NCI-H774 (cell line): ENCODE data around the gene PPP1R12B.
A peak's percentile ranks its signal among the peaks of the same experiment; 100 is the strongest.

Experiments used
- DNase-seq: peaks from one replicate; lab custom pipeline; 2025; lab: John Stamatoyannopoulos, UW

PPP1R12B gene, protein sequence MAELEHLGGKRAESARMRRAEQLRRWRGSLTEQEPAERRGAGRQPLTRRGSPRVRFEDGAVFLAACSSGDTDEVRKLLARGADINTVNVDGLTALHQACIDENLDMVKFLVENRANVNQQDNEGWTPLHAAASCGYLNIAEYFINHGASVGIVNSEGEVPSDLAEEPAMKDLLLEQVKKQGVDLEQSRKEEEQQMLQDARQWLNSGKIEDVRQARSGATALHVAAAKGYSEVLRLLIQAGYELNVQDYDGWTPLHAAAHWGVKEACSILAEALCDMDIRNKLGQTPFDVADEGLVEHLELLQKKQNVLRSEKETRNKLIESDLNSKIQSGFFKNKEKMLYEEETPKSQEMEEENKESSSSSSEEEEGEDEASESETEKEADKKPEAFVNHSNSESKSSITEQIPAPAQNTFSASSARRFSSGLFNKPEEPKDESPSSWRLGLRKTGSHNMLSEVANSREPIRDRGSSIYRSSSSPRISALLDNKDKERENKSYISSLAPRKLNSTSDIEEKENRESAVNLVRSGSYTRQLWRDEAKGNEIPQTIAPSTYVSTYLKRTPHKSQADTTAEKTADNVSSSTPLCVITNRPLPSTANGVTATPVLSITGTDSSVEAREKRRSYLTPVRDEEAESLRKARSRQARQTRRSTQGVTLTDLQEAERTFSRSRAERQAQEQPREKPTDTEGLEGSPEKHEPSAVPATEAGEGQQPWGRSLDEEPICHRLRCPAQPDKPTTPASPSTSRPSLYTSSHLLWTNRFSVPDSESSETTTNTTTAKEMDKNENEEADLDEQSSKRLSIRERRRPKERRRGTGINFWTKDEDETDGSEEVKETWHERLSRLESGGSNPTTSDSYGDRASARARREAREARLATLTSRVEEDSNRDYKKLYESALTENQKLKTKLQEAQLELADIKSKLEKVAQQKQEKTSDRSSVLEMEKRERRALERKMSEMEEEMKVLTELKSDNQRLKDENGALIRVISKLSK

GRCh38 chr1:202348509-202349205 is at the start of gene PPP1R12B:
Gene PPP1R12B, plus strand, starts transcription at chr1:202348699. Its CDS starts 153 bp downstream, at chr1:202348852.
- peak; percentile 99 for DNase-seq

DNA sequence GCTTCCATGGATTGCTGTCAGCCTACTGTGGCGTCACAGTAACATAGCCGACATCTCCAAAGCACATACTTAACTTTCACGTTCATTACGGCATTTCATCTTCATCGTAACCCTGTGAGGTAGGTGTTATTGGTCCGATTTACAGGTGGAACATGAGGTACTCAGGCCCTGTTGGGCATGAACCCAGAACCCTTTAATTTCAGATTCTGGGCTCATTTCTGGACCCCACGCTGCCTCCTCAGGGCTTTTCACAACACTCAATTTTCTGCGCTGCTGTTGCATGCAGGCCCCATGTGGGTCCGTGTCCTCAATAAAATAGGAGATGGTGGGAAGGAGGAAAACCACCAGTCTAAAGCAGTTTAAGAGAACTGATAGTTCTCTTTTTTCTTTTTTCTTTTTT is 46.3 kb upstream of the PPP1R12B start:
- DNase-seq = no peak

DNA sequence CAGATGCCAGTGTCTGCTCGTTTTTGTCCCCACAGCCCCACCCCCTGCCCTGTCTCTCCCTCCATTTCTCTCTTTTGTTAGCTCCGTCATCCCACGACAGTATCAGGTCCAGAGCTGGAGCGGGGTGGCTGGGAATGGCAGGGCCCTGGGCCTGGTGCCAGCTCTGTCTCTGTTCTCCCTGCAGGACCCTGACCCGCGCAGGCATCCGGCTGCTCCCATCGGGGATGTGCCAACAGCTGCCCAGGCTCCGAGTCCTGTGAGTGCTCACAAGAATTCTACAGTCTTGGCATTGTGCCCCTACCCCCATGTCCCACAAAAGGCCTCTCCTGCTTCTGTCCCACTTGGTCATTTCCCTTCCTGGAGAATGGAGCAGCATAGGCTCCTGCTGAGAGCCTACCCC is 44.1 kb upstream of the PPP1R12B start:
- no peak for DNase-seq

GRCh38 chr1:202305168-202305567 is 43.3 kb upstream of the PPP1R12B start:
- no peak for DNase-seq

- no peak for DNase-seq
These were observed 41.8 kb upstream of the PPP1R12B start for GRCh38 chr1:202306535-202307345.

DNA sequence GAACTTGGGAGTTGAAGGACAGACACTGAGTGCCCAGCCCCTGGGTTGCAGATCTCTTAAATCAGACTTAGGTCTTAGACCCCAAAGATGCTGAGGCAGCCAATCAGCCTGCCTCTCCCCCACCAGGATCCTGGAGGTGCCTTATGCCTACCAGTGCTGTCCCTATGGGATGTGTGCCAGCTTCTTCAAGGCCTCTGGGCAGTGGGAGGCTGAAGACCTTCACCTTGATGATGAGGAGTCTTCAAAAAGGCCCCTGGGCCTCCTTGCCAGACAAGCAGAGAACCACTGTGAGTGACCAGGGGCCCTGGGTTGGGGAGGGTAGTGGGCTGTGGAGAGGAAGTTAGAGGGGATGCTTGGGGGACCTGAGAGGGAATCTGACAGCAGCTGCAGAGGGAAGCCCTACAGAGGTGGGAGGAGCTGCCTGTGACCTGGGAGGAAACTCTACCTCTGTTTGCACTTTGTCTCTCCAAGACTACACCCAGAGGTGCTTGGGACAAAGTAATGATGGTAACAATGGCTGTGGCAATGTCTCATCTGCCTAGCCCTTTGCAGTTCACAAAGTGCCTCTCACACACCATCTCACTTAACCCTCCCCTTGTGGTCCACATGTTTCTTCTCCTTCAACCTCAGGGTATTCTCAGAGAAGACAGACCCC is 38.3 kb upstream of the PPP1R12B start:
- DNase-seq = no peak

- DNase-seq = no peak
These were observed 37.8 kb upstream of the PPP1R12B start for GRCh38 chr1:202310746-202311145.

- DNase-seq = no peak
These were observed 36.4 kb upstream of the PPP1R12B start for GRCh38 chr1:202311875-202312635.

- peak; percentile 72 for DNase-seq
These were observed 32.8 kb upstream of the PPP1R12B start for GRCh38 chr1:202315576-202316168.

- no peak for DNase-seq
These were observed 32.3 kb upstream of the PPP1R12B start for GRCh38 chr1:202316186-202316585.

DNA sequence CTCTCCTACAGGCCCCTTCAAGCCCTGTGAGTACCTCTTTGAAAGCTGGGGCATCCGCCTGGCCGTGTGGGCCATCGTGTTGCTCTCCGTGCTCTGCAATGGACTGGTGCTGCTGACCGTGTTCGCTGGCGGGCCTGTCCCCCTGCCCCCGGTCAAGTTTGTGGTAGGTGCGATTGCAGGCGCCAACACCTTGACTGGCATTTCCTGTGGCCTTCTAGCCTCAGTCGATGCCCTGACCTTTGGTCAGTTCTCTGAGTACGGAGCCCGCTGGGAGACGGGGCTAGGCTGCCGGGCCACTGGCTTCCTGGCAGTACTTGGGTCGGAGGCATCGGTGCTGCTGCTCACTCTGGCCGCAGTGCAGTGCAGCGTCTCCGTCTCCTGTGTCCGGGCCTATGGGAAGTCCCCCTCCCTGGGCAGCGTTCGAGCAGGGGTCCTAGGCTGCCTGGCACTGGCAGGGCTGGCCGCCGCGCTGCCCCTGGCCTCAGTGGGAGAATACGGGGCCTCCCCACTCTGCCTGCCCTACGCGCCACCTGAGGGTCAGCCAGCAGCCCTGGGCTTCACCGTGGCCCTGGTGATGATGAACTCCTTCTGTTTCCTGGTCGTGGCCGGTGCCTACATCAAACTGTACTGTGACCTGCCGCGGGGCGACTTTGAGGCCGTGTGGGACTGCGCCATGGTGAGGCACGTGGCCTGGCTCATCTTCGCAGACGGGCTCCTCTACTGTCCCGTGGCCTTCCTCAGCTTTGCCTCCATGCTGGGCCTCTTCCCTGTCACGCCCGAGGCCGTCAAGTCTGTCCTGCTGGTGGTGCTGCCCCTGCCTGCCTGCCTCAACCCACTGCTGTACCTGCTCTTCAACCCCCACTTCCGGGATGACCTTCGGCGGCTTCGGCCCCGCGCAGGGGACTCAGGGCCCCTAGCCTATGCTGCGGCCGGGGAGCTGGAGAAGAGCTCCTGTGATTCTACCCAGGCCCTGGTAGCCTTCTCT is 30.3 kb upstream of the PPP1R12B start:
- DNase-seq = no peak

DNA sequence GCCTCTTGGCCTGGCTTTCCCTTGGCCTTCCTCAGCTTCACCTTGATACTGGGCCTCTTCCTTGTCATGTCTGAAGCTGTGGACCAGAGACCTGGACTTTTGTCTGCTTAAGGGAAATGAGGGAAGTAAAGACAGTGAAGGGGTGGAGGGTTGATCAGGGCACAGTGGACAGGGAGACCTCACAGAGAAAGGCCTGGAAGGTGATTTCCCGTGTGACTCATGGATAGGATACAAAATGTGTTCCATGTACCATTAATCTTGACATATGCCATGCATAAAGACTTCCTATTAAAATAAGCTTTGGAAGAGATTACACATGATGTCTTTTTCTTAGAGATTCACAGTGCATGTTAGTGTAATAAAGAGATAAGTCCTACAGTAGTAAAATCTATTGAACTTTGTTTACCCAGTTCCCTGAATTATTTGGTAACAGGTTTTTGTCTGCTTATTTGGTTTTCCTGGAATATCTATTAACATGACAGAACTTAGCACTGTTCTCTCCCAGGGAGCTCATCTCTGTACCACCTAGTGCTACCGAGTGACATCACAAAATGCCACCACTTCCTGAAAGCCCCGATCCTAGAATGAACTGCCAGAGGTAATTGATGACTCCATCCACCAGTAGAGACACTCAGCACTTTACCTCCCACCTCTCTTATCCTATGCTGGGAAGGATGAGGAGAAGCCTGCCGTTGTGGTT is 29.0 kb upstream of the PPP1R12B start:
- no peak for DNase-seq

DNA sequence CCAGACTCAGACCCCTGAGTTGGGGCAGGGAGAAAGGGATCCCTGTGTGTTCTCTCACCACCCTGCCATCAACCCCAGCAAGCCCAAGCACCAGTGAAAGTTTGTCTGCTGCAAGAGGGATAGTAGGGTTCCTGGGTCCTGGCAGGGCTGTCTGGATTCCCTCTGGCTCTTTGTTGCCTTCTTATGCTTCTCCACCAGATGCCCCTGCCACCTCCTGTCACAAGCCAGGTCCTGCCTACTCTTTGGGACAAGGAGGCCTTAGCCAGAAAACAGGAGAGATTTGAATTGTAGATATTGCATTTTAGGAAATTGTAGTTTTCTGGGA is 28.5 kb upstream of the PPP1R12B start:
- no peak for DNase-seq

- no peak for DNase-seq
These were observed 24.8 kb upstream of the PPP1R12B start for GRCh38 chr1:202323731-202324130.

DNA sequence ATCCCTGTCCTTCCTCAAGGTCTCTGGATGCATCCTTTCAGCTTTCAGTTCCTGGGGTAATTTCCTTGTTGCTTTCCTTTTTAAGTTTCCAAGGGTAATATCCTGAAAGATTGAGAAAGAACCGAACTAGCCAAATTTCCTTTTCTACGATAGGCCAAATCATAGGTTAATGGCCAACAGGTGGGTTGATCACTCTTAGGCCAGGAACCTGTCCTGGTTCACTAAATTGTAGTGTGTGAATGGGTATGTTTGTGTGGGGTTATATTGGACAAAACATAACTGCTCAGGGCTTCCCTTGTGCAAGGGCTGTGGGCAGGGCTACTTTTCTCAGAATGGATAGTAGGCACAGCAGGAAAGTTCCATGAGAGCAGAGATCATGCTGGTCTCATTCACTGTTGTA is 23.9 kb upstream of the PPP1R12B start:
- no peak for DNase-seq

DNA sequence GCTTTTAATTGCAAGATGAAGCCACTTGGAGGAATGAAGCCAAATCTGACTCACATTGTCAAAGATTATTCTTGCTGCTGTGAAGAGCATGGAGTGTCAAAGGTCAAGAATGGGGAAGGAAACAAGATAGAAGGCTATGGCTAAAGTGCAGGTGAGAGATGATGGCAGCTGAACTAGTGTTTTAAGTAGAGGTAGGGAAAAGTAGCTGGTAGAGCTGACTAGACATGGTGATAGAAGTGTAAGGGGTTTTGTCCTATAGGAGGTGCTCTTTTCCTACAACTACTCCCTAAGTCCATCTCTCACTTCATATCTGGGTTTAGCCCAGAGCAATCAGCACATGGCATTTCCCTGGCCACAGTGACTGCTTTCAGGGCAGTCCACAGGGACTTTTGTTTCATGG is 18.6 kb upstream of the PPP1R12B start:
- no peak for DNase-seq

GRCh38 chr1:202333861-202334260 is 14.6 kb upstream of the PPP1R12B start:
- DNase-seq = no peak
